Measurements from ENCODE around the gene GOLGA1.
"Not testable (repeated sequence)": the region's sequence is repeated elsewhere in the genome, so short reads cannot be mapped to it uniquely, and the experiment has no call there.

Gene GOLGA1

DNA sequence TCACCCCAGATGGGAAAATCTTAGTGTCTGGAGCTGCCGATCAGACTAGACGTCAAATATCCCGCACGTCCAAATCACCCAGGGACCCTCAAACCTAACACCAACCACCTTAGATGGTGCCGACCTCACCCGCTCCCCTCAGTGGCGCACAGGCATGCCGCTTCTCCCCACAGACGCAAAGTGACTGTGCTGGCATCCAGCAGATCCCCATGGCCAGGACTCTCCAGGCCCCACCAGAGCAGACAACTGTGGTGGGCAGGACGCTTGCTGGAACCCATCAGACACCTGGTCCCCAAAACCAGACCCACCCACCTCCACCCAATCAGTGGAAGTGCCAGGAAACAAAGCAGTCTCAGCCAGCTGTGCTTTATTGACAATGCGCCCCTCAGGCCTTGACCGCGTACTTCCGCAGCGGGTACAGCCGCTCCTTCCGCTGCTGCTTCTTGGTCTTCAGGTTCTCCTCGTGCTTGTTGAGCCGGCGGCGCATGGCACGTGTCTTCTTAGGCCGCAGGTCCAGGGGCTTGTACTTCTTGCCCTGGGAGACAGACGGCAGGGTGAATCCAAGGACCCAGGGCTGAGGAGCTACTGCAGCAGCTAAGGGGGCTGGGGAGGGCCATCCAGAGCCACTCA lies 83.2 kb downstream of the GOLGA1 start:
- no peak for DNase-seq

DNA sequence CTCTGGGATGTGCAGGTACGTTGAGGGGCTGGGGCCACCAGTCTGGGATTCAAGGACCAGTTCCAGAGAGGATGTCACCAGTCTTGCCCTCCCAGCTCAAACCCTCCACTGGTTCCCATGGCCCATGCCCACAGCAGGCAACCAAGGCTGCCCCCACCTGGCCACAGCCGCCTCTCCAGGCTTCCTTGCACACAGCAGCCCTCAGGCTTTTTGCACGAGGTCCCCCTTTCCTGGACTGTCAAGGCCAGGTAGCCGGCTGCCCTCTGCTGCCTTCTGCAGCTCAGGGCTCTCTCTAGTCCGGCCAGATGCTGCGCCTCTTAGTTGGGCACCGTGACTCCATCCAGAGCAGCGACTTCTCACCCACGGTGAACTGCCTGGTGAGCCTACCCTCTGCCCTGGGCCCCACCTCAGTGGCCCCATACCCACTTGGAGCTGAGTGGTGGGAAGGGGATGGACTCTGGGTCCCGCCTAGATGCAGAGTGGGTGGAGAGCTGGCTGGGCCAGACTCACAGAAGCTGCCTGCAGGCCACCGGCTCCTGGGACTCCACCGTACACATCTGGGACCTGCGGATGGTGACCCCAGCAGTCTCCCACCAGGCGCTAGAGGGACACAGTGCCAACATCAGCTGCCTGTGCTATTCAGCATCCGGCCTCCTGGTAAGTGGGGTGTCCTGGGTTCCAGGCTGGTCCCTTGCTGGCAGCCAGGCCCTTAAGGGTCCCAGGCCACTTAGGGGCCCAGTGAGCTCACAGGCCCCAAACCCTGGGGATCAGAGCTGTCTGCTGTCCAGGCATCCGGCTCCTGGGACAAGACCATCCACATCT lies 84.7 kb downstream of the GOLGA1 start:
- DNase-seq, result no peak

- DNase-seq, result no peak
Observed at GRCh38 chr9:124855566-124855943, 85.3 kb downstream of the GOLGA1 start.

DNA sequence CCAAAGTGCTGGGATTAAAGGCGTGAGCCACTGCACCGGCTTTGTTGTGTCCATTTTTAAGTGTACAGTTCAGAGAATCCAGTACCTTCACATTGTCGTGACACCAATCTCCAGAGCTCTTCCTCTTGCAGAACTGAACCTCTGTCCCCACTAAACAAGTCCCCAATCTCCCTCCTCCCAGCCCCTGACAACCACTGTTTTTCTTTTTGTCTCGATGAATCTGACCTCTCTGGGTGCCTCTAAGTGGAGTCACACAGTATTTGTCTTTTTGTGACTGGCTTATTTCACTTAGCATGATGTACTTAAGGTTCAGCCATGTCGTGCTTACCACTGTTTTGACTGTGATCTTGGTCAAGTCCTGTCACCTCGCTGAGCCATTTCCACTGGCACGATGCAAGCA lies 86.1 kb downstream of the GOLGA1 start:
- no peak for DNase-seq

DNA sequence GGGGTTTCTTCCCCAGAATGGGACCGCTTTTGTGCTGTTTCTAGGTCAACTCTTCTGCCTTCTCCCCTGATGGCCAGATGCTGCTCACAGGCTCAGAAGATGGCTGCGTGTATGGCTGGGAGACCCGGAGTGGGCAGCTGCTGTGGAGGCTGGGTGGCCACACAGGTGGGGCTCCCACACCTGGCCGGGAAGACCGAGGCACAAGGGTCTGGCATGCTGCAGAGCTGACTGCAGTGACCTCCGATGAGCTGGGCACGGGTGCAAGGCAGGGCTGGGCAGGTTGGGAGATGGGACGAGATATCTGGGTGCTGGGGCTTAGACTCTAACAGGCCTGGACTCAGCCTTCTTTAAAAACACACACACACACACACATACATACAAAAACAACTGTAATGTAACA lies 86.7 kb downstream of the GOLGA1 start:
- DNase-seq, result no peak

DNA sequence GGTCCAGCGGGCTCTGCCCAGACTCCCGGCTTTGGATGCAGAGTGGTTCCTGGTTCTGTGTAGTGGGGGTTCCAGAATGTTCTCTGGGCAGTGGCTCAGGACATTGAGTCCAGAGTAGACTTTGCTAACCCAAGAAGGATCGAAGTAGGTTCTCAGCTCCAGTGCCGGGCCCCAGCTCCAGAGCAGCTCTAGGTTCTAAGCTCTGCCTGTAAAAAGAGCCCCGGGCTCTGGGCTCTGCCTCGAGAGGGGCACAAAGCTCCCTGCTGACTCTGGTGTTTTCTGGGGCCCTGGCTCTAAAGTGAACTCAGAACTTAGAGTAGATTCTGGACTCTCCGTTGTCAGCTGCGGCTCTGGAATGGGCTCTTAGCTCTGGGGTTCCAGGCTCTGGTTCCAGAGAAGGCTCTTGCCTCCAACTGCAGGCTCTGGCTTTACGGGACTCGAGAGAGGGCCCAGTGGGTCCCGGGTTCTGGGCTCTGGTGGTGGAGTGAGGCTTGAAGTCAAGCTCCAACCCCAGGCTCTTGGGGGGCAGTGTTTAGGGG lies 87.2 kb downstream of the GOLGA1 start:
- DNase-seq, result no peak

- peak; percentile 55 to 90 (median 74) for DNase-seq
Observed at GRCh38 chr9:124852829-124853531, 87.9 kb downstream of the GOLGA1 start, which contains the start of gene WDR38. WDR38 (plus strand) TSS chr9:124853460; CDS start chr9:124853532, 72 bp downstream.

- DNase-seq, result no peak
Observed at GRCh38 chr9:124852121-124852828, 88.6 kb downstream of the GOLGA1 start.

- DNase-seq, result no peak
Observed at GRCh38 chr9:124849801-124850200, 91.1 kb downstream of the GOLGA1 start.

- no peak for DNase-seq
Observed at GRCh38 chr9:124846969-124847368, 93.9 kb downstream of the GOLGA1 start.

- not testable (repeated sequence) for DNase-seq
Observed at GRCh38 chr9:124846467-124846866, 94.4 kb downstream of the GOLGA1 start.

DNA sequence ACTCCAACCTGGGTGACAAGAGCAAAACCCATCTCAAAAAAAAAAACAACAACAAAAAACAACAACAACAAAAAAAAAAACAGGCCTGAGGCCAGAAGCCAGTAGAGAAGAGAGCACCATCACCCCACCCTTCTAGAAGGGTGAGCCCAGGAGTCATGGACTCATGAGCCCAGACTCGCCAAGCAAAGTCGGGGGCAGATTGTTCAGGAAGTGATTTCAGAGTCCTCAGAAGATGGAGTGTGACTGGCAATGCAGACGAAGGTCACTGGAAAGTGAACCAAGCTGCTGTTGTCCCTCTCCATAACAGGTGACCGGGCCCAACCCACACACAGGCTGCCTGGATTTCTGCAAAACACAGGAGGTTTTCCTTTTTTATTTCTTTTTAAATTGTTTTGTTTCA lies 96.6 kb downstream of the GOLGA1 start:
- DNase-seq, result no peak

DNA sequence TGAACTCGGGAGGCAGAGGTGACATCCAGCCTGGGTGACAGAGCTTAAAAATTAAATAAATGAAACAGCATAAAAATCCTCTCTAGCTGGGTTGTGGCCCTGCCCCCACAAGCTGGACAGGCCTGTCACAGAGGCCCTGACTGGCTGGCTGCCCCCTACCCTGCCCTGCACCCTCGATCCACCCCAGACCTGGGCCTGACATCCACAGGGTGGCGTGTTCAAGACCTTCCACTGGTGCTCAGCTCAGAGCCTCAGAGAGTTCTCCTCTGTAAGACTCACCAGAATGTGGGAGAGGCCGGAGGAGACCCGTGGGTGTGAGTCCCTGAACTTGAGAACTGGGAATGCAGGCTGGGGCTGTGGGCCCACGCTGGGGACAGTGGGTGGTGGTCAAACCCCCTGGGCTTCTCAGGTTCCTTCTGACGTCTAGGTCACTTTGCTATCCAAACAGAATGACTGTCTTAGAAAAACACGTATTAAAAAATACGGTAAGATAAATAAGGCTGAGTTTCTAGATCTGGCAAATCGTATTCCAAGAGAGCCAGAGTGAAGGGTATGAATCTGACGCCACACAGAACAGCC lies 97.3 kb downstream of the GOLGA1 start:
- DNase-seq, result no peak

GRCh38 chr9:124841075-124841821 lies 99.6 kb downstream of the GOLGA1 start:
- no peak for DNase-seq

- DNase-seq, result no peak
Observed at GRCh38 chr9:124840300-124840833, 100.5 kb downstream of the GOLGA1 start.

DNA sequence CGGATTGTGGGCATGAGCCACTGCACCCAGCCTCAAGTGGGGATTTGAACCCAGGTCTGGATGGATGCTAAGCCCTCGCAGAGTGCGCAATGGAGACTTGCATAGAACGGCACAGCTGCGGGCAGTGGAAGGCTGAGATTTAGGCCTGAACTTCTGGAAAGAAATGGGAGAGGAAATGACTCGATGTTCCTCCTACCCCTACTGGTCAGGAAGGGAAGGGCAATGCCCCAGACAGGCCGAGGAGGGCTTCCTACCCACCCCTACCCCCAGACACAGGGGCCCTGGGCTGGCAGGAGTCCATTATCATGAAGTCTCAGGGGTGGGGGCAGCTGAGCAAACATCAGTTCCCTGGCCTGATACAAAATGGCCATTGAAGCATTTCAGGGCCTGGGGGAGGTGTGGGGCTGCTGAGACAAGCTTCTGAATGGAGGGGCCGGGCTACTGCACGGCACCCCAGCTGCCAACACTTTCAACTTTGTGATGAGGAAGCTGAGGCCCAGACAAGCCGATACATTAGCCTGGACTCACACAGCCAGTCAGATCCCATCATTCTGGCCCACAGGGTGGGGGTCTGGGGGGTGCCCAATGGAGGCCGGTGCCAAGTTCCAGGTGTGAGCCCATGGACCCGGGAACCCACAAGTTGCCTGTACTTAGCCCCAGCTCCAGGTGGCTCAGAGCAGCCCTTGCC lies 101.1 kb downstream of the GOLGA1 start:
- DNase-seq, result no peak

GRCh38 chr9:124838567-124839275 lies 102.2 kb downstream of the GOLGA1 start:
- DNase-seq, result not testable (repeated sequence)

GRCh38 chr9:124838132-124838531 lies 102.8 kb downstream of the GOLGA1 start:
- not testable (repeated sequence) for DNase-seq

GRCh38 chr9:124835026-124835557 lies 105.8 kb downstream of the GOLGA1 start:
- DNase-seq, result no peak

GRCh38 chr9:124834591-124834990 lies 106.3 kb downstream of the GOLGA1 start:
- DNase-seq, result no peak
